ENCODE results near the gene PACS2. TPM values are rescaled to one million over a fixed set of nuclear protein-coding genes. Genes with fewer than 3 reads are reported as not detected.

PACS2 gene
- total RNA-seq, 1 experiment from 2014 or later = 72.5 TPM

DNA sequence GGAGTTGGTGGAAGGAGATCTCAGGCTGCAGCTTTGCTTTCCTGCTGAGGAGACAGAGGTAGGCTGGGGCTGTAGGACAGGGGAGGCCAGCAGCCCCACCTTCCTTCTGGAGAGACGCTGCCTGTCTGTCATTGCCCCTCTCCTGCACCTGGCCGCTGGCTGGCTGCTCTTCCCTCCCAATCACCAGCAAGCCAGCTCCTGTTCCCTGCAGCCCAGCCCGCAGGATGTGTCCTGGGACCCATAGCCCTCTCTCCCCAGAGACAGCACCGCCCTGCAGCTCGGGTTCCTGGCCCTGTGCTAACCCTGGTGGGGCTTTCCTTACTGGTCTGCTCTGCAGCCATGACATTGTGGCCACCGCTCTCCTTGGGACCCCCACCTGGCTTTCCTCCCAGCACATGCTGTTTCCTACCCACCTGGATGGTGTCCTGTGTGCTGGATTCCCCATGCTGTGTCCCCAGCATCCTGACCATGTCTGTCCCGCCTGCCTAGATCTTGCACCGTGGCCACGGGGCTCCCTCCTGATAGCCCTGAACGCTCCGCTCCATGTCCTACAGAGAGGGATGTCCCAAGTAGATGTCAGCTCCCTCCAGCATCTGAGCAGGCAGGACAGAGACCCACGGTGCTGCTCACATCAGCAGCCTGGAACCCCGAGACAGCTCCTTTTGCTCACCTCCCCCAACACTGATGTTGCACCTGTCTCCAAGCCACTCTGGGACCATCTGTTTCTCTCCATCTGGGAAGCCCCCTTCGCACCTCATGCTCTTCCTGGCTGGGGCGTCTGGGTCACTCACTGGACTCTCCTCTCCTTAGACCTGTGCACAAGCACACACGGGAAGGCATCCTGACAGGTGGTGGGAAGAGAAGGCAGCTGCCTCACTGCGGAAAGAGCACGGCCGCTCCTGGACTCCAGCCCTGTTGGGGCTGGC is 104.0 kb downstream of the PACS2 start:
- H4K20me1 ChIP-seq (ENCODE audit: control insufficient read depth, insufficient read depth, insufficient read length) = no peaks in the 10 kb centered on the region
- H3K23ac ChIP-seq (ENCODE audit: insufficient read length, low read depth, low read length) = no peak overlapping the region
- no peak overlapping the region; a peak in 1 of 7 replicates for H3K27ac Mint-ChIP-seq
- H3K4me1 Mint-ChIP-seq = peaks cover 18 to 29% of the 10 kb centered on the region in 2 experiments
- H3K4me3 Mint-ChIP-seq = peak overlapping the region; percentile 68 to 83
- no peak overlapping the region for H4K91ac ChIP-seq (ENCODE audit: insufficient read length, low read depth, low read length)
- H3K4ac ChIP-seq (ENCODE audit: low read depth, low read length) = no peak overlapping the region
- no peaks in the 10 kb centered on the region for H3K9me3 Mint-ChIP-seq
- peaks cover 5% of the 10 kb centered on the region; the same call in 1 of the 2 replicates for H3K27me3 ChIP-seq (ENCODE audit: insufficient read depth, low read length)
- H3K23me2 ChIP-seq (ENCODE audit: insufficient read length, low read depth, low read length, poor library complexity, severe bottlenecking) = peaks cover 25% of the 10 kb centered on the region
- H3K27me3 Mint-ChIP-seq (ENCODE audit: low read depth) = peaks cover 32% of the 10 kb centered on the region
- H3K4me1 ChIP-seq (ENCODE audit: insufficient read depth, low read length) = no peaks in the 10 kb centered on the region
- H3K14ac ChIP-seq (ENCODE audit: insufficient read depth, low read length) = no peak overlapping the region; the same call in 1 of the 2 replicates
- H4K5ac ChIP-seq (ENCODE audit: insufficient read length, low read depth, low read length) = no peak overlapping the region
- no peak overlapping the region for H2BK120ac ChIP-seq (ENCODE audit: low read depth, low read length, poor library complexity, severe bottlenecking)
- H3K9me3 ChIP-seq (ENCODE audit: control insufficient read depth, low read depth, low read length) = no peaks in the 10 kb centered on the region
- H2AK5ac ChIP-seq (ENCODE audit: insufficient read length, low read length) = no peak overlapping the region
- H2BK5ac ChIP-seq (ENCODE audit: insufficient read length, low read length) = no peak overlapping the region
- no peak for DNase-seq
- no peak overlapping the region for H2BK15ac ChIP-seq (ENCODE audit: low read depth, low read length)
- peaks cover 12% of the 10 kb centered on the region for H3K79me1 ChIP-seq (ENCODE audit: insufficient read depth, low read depth, low read length, poor library complexity, severe bottlenecking)
- H3K9ac ChIP-seq (ENCODE audit: extremely low read depth, insufficient read length, low read length) = peak overlapping the region; percentile 16
- H3K79me2 ChIP-seq (ENCODE audit: insufficient read depth, low read length) = peaks cover 30% of the 10 kb centered on the region; the same call in 1 of the 2 replicates
- H3K4me2 ChIP-seq (ENCODE audit: insufficient read depth, insufficient read length, low read length) = peak overlapping the region; percentile 72
- no peak overlapping the region for H3K56ac ChIP-seq (ENCODE audit: insufficient read length, low read depth, low read length)
- WGBS (ENCODE audit: extremely low coverage, insufficient read length, low lambda C conversion rate) = no CpG with 5 or more reads among the region's 19 CpGs
- H3K36me3 Mint-ChIP-seq (ENCODE audit: insufficient read depth in 1 of 3, low read depth in 3 of 3) = peaks cover 11 to 31% (median 20%) of the 10 kb centered on the region in 3 experiments
- H3K18ac ChIP-seq (ENCODE audit: insufficient read length, low read depth, low read length) = no peak overlapping the region
- no peak overlapping the region for H3T11ph ChIP-seq (ENCODE audit: low read length)
- TF ChIP-seq, protein P1, sequence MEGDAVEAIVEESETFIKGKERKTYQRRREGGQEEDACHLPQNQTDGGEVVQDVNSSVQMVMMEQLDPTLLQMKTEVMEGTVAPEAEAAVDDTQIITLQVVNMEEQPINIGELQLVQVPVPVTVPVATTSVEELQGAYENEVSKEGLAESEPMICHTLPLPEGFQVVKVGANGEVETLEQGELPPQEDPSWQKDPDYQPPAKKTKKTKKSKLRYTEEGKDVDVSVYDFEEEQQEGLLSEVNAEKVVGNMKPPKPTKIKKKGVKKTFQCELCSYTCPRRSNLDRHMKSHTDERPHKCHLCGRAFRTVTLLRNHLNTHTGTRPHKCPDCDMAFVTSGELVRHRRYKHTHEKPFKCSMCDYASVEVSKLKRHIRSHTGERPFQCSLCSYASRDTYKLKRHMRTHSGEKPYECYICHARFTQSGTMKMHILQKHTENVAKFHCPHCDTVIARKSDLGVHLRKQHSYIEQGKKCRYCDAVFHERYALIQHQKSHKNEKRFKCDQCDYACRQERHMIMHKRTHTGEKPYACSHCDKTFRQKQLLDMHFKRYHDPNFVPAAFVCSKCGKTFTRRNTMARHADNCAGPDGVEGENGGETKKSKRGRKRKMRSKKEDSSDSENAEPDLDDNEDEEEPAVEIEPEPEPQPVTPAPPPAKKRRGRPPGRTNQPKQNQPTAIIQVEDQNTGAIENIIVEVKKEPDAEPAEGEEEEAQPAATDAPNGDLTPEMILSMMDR (conservative IDR thresholded peaks at IDR 0.05) = no peak
- H2BK20ac ChIP-seq (ENCODE audit: low read depth, low read length, poor library complexity, severe bottlenecking) = no peak overlapping the region
- no peak overlapping the region for H2AFZ ChIP-seq (ENCODE audit: low read length)
- H4K8ac ChIP-seq (replicated peaks; ENCODE audit: insufficient read length, low read depth, low read length) = no peak overlapping the region
- H2BK12ac ChIP-seq (ENCODE audit: insufficient read length, low read depth, low read length) = no peak overlapping the region
- no peak overlapping the region for H3K27ac ChIP-seq (ENCODE audit: insufficient read length, low read depth, low read length)
